Vagina (tissue), 2 donors: ENCODE results near the gene MSLN.

Experiments used
- POLR2A ChIP-seq, 2 donors: fragments of 450-650 bp; IDR thresholded peaks; one replicate each; pipeline ENCODE4 v1.6.1; 2017; ENCODE audit warnings: antibody characterized with exemption in 2 of 2, mild to moderate bottlenecking in 2 of 2, moderate library complexity in 2 of 2
- POLR2AphosphoS5 ChIP-seq, 2 donors: sonication (generic); formaldehyde crosslinking; IDR thresholded peaks; one replicate each; pipeline ENCODE4 v1.9.0; 2017; ENCODE audit warnings: antibody characterized with exemption in 2 of 2, mild to moderate bottlenecking in 2 of 2, low read depth in 1 of 2; ENCODE audit not compliant: insufficient read depth in 1 of 2
- TF ChIP-seq, protein P1 (sequence below), 3 experiments: fragments of 450-650 bp in 2 of 3; fragments of 200-600 bp in 1 of 3; sonication (generic) in 1 of 3; IDR thresholded peaks; one replicate each; pipeline ENCODE4 v1.5.1; 2017 to 2019; ENCODE audit warnings: antibody characterized with exemption in 3 of 3, mild to moderate bottlenecking in 2 of 3, moderate library complexity in 2 of 3

DNA sequence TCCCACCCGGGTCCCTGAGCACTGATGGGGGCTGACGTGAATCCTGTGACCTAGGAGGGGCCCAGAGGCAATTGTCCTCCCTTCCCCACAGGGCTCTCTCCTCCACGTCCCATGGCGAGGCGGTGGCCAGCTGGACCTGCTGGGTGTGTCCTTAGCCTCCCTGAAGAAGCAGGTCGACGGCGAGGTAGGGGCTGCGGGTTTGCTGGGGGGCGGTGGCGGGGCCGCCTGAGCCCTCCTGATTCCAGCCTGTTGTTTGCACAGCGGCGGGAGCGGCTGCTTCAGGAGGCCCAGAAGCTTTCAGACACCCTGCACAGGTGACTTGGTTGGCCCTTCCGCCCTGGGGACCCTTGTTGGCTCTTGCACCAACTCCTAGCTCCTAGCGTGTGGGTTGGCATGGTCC lies 29.6 kb downstream of the MSLN start:
- TF ChIP-seq POLR2A (IDR thresholded peaks at IDR 0.05), result no peak
- TF ChIP-seq, protein P1, sequence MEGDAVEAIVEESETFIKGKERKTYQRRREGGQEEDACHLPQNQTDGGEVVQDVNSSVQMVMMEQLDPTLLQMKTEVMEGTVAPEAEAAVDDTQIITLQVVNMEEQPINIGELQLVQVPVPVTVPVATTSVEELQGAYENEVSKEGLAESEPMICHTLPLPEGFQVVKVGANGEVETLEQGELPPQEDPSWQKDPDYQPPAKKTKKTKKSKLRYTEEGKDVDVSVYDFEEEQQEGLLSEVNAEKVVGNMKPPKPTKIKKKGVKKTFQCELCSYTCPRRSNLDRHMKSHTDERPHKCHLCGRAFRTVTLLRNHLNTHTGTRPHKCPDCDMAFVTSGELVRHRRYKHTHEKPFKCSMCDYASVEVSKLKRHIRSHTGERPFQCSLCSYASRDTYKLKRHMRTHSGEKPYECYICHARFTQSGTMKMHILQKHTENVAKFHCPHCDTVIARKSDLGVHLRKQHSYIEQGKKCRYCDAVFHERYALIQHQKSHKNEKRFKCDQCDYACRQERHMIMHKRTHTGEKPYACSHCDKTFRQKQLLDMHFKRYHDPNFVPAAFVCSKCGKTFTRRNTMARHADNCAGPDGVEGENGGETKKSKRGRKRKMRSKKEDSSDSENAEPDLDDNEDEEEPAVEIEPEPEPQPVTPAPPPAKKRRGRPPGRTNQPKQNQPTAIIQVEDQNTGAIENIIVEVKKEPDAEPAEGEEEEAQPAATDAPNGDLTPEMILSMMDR (IDR thresholded peaks at IDR 0.05), result no peak
- no peak for TF ChIP-seq POLR2AphosphoS5 (IDR thresholded peaks at IDR 0.05; ENCODE audit: insufficient read depth in 1 of 2, low read depth in 1 of 2)
